VCaP (cell line): ENCODE measurements around the gene SAMD4B.
A peak's percentile ranks its signal among the peaks of the same experiment; 100 is the strongest.

Experiments
- H3K27ac ChIP-seq: fragments of 450-650 bp; 2 replicates; pipeline ENCODE4 v1.5.1; 2017
- CTCF ChIP-seq: fragments of 450-650 bp; conservative IDR thresholded peaks from 2 replicates; pipeline ENCODE4 v1.5.1; 2017; ENCODE audit warnings: mild to moderate bottlenecking, moderate library complexity

SAMD4B gene

GRCh38 chr19:39403331-39404312 lies 61.4 kb downstream of the SAMD4B start:
- no peak for TF ChIP-seq CTCF
- H3K27ac ChIP-seq = peak overlapping the region; percentile 99

GRCh38 chr19:39405261-39405957 lies 63.2 kb downstream of the SAMD4B start:
- TF ChIP-seq CTCF = no peak
- peak overlapping the region; percentile 96 for H3K27ac ChIP-seq

- TF ChIP-seq CTCF = no peak
- H3K27ac ChIP-seq = peak overlapping the region; percentile 96
Measured at GRCh38 chr19:39405958-39406655, 63.9 kb downstream of the SAMD4B start.

- H3K27ac ChIP-seq = peak within 1 kb of the TSS; percentile 96
- TF ChIP-seq CTCF = no peak
Measured at GRCh38 chr19:39406656-39407409, 64.6 kb downstream of the SAMD4B start, which contains the start of gene ZFP36. Gene ZFP36, plus strand, starts transcription at chr19:39406847. Its CDS starts 58 bp downstream, at chr19:39406905.

- H3K27ac ChIP-seq = peak overlapping the region; percentile 96
- TF ChIP-seq CTCF = no peak
Measured at GRCh38 chr19:39407410-39407659, 65.1 kb downstream of the SAMD4B start.

GRCh38 chr19:39407660-39408391 lies 65.6 kb downstream of the SAMD4B start:
- H3K27ac ChIP-seq = peak overlapping the region; percentile 96
- TF ChIP-seq CTCF = no peak
